Natural killer cell treated with Interleukin-12 subunit alpha and Interleukin-12 subunit beta and Interleukin-15 and Interleukin-18, amount 100 ng/mL, for 72 hours (primary cell): Measurements from ENCODE around the gene GRHPR. TPM values are rescaled to one million over a fixed set of nuclear protein-coding genes. Genes with fewer than 3 reads are reported as not detected.
"Not testable (repeated sequence)": the region's sequence is repeated elsewhere in the genome, so short reads cannot be mapped to it uniquely, and the experiment has no call there.

Experiments
- ATAC-seq, 2 donors: fragments of 150-1000 bp; cut with Tn5 transposase in 1 of 2; sonication (Bioruptor Pico), chemical (Tn5 transposase) in 1 of 2; 2 replicates each; pipeline ENCODE4 v1.10.0; 2021
- DNase-seq: peaks from one replicate; pipeline ENCODE4 v3.0.0; 2022; ENCODE audit warnings: low spot score
- H3K27ac Mint-ChIP-seq, 2 donors: 1 replicate in 1 of 2; 2 replicates in 1 of 2; pipeline ENCODE4 v1.8.0; 2022; ENCODE audit warnings: mixed read lengths in 2 of 2, mild to moderate bottlenecking in 1 of 2, moderate library complexity in 1 of 2
- H3K27me3 Mint-ChIP-seq, 2 donors: 1 replicate in 1 of 2; 2 replicates in 1 of 2; pipeline ENCODE4 v1.8.0; 2022; ENCODE audit warnings: mixed read lengths in 2 of 2
- H3K36me3 Mint-ChIP-seq: one replicate; pipeline ENCODE4 v1.8.0; 2022; ENCODE audit warnings: mixed read lengths
- H3K4me1 Mint-ChIP-seq, 2 donors: 1 replicate in 1 of 2; 2 replicates in 1 of 2; pipeline ENCODE4 v1.8.0; 2022; ENCODE audit warnings: low read depth in 2 of 2, mixed read lengths in 2 of 2, mild to moderate bottlenecking in 1 of 2
- H3K4me3 Mint-ChIP-seq: one replicate; pipeline ENCODE4 v1.8.0; 2022; ENCODE audit warnings: mixed read lengths
- H3K9me3 Mint-ChIP-seq: 2 replicates; pipeline ENCODE4 v1.8.0; 2022; ENCODE audit warnings: mixed read lengths
- total RNA-seq, 2 donors: library from RNA; stranded (reverse); gene quantifications; one replicate each; pipeline ENCODE4 v1.2.3, GENCODE V29; 2022

The GRHPR gene
- total RNA-seq, 2 donors from 2014 or later: 53.4 to 66.1 TPM

DNA sequence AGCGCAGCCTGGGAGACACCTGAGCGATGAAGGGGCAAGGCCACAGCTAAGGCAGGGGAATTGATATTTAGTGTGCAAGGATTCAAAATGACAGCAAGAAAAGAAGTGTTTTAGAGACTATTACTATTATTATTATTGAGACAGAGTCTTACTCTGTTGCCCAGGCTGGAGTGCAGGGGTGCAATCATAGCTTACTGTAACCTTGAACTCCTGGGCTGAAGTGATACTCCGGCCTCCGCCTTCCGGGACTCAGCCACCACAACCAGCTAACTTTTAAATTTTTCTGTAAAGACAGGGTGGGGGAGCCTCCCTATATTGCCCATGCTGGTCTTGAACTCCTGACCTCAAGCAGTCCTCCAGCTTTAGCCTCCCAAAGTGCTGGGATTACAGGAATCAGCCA, 3.3 kb upstream of the GRHPR start:
- ATAC-seq: no peak
- Mint-ChIP-seq H3K27ac (no peak overlapping the region), H3K9me3 (no peaks in the 10 kb centered on the region), H3K4me1 (peaks cover 26 to 27% of the 10 kb centered on the region in 2 donors), H3K4me3 (no peak overlapping the region), H3K27me3 (peaks cover 0 to 6% of the 10 kb centered on the region in 2 donors), H3K36me3 (no peaks in the 10 kb centered on the region)
- no peak for DNase-seq

DNA sequence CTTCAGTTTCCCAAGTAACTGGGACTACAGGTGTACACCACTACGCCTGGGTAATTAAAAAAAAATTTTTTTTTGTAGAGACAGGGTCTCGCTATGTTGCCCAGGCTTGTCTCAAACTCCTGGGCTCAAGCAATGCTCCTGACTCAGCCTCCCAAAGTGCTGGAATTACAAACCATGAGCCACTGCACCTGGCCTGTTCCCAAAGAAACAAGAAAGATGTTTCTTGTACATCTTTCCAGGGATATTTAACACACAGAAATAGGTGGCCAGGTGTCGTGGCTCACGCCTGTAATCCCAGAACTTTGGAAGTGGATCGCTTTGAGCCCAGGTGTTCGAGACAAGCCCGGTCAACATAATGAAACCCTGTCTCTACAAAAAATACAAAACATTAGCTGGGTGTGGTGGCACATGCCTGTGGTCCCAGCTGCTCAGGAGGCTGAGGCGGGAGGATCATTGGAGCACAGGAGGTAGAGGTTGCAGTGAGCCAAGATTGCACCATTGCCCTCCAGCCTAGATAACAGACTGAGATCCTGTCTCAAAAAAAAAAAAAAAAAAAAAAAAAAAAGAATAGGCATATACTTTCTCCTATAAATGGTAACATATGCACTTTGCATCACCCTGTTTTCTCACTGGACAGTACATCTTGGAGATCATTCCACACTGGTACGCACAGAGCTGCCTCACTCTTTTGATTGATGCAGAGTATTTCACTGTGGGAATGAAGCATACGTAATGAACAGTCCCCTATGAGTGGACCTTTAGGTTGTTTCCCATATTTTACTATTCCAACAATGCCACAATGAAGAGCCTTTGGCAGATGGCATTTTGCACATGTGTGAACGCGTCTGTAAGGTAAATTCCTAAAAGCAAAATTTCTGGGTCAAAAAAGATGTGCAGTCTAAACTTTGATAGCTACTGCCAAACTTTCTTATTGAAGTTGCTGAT, 2.0 kb upstream of the GRHPR start:
- H3K4me3 Mint-ChIP-seq: no peak overlapping the region
- no peak overlapping the region for H3K27ac Mint-ChIP-seq
- H3K4me1 Mint-ChIP-seq: peaks cover 20% of the 10 kb centered on the region in 2 donors
- no peaks in the 10 kb centered on the region for H3K36me3 Mint-ChIP-seq
- DNase-seq: no peak
- no peaks in the 10 kb centered on the region for H3K9me3 Mint-ChIP-seq
- ATAC-seq: no peak
- no peaks in the 10 kb centered on the region for H3K27me3 Mint-ChIP-seq

DNA sequence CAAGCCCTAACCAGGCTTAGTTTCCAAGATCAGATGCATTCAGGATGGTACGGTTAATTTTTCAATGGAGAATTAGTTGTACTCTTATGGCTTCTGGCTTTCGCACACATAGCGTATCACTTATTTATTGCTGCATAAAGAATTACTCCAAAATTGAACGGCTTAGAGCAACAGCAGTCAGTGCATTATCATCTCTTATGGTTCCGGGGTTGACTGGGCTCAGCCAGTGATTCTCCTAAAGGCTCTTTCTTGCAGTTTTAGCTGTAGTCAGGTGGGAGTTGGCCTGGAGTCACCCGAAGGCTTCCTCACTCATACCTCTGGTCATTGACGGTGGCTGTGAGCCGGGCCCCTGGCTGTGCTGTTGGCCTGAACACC, 595 bp upstream of the GRHPR start:
- peak overlapping the region; percentile 94 for H3K4me3 Mint-ChIP-seq
- no peaks in the 10 kb centered on the region for H3K36me3 Mint-ChIP-seq
- no peaks in the 10 kb centered on the region for H3K27me3 Mint-ChIP-seq
- H3K9me3 Mint-ChIP-seq: no peaks in the 10 kb centered on the region
- H3K27ac Mint-ChIP-seq: peak overlapping the region; percentile 94 to 97
- ATAC-seq: no peak
- H3K4me1 Mint-ChIP-seq: peaks cover 20% of the 10 kb centered on the region in 2 donors
- DNase-seq: no peak

DNA sequence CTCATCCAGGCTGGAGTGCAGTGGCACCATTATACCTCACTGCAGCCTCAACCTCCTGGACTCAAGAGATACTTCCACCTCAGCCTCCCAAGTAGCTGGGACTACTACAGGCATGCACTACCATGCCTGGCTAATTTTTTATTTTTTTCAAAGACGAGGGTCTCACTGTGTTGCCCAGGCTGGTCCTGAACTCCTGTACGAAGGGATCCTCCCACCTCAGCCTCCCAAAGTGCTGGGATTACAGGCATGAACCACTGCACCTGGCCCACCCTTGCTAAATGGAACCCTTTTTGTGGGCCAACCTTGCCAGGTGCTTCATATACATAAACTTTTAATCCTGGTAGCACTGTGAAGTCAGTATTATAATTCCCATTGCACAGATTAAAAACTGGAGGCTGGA, 1.0 kb downstream of the GRHPR start:
- no peak for ATAC-seq
- no peaks in the 10 kb centered on the region for H3K27me3 Mint-ChIP-seq
- H3K4me3 Mint-ChIP-seq: peak overlapping the region; percentile 94
- H3K9me3 Mint-ChIP-seq: no peaks in the 10 kb centered on the region
- H3K36me3 Mint-ChIP-seq: no peaks in the 10 kb centered on the region
- H3K27ac Mint-ChIP-seq: peak overlapping the region; percentile 94 to 97
- DNase-seq: no peak
- H3K4me1 Mint-ChIP-seq: peaks cover 20% of the 10 kb centered on the region in 2 donors

DNA sequence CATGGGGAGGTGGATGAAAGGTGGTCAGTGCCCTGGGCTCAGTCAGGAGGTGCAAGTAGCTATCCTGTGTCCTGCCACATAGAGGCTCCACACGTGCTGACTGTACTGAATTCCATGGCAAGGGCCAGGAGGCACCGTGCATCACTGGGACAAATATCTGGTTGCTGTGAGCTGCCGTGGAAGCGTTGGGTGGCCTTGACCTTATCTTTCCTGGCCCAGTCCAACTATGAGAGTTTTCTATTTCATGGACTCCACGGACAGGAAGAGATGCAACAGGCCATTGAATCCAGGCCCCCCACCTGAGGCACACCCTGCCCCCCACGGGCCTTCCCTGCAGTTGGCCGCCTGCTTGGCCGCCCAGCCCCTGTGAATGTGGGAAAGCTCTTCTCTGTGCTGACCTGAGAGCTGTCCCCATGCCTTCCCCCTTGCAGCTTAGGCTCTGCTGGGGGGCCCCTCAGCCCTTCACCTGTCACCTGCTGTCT, 1.7 kb downstream of the GRHPR start:
- H3K4me3 Mint-ChIP-seq: peak overlapping the region; percentile 94

DNA sequence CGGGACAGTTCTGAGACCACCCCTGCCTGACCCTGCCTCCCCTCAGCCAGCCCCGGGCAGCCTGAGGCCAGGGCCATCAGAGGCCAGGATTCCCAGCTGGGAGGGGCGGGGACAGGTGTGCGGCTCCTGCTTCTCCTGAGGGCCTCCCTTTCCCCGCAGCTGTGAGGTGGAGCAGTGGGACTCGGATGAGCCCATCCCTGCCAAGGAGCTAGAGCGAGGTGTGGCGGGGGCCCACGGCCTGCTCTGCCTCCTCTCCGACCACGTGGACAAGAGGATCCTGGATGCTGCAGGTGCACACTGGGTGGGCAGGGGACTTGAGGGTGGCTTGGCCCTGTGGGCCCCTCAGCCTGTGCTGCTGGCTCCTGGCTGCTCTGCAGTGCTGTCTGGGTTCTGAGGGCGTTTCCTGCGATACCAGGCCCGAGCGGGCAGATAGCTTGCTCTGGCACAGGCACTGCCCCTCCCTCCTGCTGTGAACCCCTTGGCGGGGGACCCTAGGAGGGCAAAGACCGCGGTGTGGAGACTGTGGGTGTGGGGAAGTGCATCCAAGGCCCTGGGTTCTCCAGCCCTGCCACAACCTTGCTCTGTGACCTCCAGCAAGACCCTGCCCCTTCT, 2.3 kb downstream of the GRHPR start:
- Mint-ChIP-seq H3K4me3 (no peak overlapping the region), H3K4me1 (peaks cover 18 to 20% of the 10 kb centered on the region in 2 donors), H3K27ac (no peak overlapping the region), H3K27me3 (no peaks in the 10 kb centered on the region), H3K36me3 (no peaks in the 10 kb centered on the region), H3K9me3 (no peaks in the 10 kb centered on the region)
- no peak for ATAC-seq
- no peak for DNase-seq

More for the DNA sequence above, 1.7 kb downstream of the GRHPR start:
- no peaks in the 10 kb centered on the region for H3K27me3 Mint-ChIP-seq
- DNase-seq (no peak), ATAC-seq (no peak)
- no peaks in the 10 kb centered on the region for H3K36me3 Mint-ChIP-seq
- H3K4me1 Mint-ChIP-seq: peaks cover 18 to 20% of the 10 kb centered on the region in 2 donors
- H3K9me3 Mint-ChIP-seq: no peaks in the 10 kb centered on the region
- no peak overlapping the region for H3K27ac Mint-ChIP-seq

DNA sequence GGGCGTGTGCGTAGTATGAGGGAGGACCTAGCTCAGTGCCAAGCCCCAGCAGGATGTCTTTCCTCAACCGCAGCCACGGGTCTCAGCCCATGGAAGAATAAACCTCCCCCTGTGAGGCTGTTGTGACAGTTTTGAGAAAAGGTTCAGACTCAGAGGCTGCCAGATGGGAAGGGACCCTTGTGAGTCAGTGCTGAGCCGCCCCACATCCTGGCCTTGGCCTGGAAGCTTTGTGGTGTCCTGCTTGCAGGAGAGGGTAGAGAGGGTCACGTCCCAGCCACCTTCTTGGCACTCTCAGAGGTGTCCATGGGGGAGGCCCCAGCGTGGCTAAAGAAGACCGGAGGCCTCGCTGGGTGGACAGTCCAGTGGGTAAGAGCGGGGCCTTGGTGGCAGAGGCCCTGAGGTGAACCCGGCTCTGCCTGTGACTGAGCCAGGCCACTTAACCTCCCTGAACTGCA, 2.8 kb downstream of the GRHPR start:
- H3K9me3 Mint-ChIP-seq: no peaks in the 10 kb centered on the region
- peaks cover 18 to 20% of the 10 kb centered on the region in 2 donors for H3K4me1 Mint-ChIP-seq
- no peak for DNase-seq
- no peak overlapping the region for H3K27ac Mint-ChIP-seq
- H3K4me3 Mint-ChIP-seq: no peak overlapping the region
- no peaks in the 10 kb centered on the region for H3K27me3 Mint-ChIP-seq
- H3K36me3 Mint-ChIP-seq: no peaks in the 10 kb centered on the region
- no peak for ATAC-seq

DNA sequence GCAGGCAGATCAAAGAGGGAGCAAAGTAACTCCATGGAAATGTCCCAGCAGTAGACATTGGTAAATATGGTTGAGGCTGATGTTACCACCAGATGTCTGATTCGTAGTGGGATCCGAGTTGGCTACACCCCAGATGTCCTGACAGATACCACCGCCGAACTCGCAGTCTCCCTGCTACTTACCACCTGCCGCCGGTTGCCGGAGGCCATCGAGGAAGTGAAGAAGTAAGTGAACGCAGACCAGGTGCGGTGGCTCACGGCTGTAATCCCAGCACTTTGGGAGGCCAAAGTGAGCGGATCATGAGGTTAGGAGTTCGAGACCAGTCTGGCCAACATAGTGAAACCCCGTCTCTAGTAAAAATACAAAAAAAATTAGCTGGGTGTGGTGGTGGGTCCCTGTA, 3.9 kb downstream of the GRHPR start:
- H3K36me3 Mint-ChIP-seq: not testable (repeated sequence)

DNA sequence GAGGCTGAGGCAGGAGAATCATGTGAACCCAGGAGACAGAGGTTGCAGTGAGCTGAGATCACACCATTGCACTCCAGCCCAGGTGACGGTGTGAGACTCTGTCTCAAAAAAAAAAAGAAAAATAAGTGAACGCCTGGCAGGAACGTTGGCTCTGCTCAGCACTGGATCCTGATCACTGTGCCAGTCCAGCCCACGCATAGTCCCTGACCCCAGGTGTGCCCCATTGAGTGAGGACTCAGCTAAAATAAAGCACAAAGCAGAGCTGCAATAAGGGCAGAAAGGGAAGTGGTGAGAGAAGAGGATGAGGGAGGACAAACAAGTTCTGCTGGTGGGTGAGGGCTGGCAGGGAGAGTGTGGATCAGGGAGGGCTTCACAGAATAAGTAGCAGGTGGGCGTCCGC, 4.3 kb downstream of the GRHPR start:
- H3K4me1 Mint-ChIP-seq: peaks cover 17 to 18% of the 10 kb centered on the region in 2 donors
- H3K4me3 Mint-ChIP-seq: no peak overlapping the region
- no peaks in the 10 kb centered on the region for H3K27me3 Mint-ChIP-seq

More for the DNA sequence above, 3.9 kb downstream of the GRHPR start:
- not testable (repeated sequence) for H3K27ac Mint-ChIP-seq, H3K27me3 Mint-ChIP-seq, ATAC-seq, DNase-seq, H3K9me3 Mint-ChIP-seq, H3K4me3 Mint-ChIP-seq
- peaks cover 18 to 20% of the 10 kb centered on the region in 2 donors for H3K4me1 Mint-ChIP-seq

DNA sequence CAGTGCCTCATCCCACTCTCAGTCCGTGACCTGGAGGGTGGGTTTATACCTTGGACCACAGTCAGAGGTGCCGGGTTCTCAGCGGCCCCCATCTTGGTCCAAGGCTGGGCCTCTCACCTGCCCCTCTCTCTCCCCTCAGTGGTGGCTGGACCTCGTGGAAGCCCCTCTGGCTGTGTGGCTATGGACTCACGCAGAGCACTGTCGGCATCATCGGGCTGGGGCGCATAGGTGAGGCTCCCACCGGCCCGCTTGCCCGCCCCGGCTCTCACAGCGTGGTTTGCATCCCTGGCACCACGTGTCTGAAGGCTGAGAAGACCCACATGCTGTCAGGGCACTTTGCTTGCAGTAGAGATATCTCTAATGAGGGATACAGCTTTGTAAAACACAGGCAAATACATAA, 5.8 kb downstream of the GRHPR start:
- no peak for ATAC-seq
- Mint-ChIP-seq H3K4me3 (no peak overlapping the region), H3K4me1 (peaks cover 9 to 10% of the 10 kb centered on the region in 2 donors), H3K27ac (no peak overlapping the region), H3K36me3 (no peaks in the 10 kb centered on the region), H3K9me3 (no peaks in the 10 kb centered on the region), H3K27me3 (no peaks in the 10 kb centered on the region)
- no peak for DNase-seq

More for the DNA sequence above, 4.3 kb downstream of the GRHPR start:
- Mint-ChIP-seq H3K27ac (no peak overlapping the region), H3K9me3 (no peaks in the 10 kb centered on the region), H3K36me3 (no peaks in the 10 kb centered on the region)
- no peak for ATAC-seq
- DNase-seq: no peak

DNA sequence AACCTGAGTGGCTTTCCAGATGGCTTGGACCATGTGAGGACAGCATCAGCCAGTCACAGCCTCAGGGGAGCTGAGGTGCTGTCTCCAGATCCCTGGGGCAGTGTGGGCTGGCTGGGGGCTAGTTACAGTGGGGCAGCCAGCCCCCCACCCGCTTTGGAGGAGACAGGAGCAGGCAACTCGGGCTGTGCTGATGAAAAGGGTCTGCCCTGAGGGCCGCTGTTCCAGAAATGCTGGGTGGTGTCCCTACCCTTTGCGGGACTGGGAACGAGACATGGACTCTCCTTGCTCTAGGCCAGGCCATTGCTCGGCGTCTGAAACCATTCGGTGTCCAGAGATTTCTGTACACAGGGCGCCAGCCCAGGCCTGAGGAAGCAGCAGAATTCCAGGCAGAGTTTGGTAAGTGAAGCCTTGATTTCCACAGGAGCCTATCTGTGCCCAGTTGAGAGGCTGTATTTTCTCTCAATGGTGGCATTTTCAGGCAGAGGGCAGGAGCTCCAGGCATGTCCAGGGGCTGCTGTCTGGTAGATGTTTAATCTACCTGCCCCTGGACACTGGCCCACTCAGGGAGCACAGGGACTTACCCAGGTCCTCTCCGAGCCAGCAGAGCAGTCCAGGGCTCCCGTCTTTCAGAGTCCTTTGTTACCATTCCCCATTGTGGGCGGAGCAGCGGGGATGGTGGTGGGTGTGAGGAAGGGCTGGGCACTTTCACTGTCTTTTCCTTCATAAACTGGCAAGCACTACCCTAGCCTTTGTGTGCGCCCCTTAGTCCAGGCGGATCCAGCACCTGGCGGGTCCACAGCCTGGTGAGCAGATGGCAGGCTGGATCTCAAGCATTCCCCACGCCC, 7.2 kb downstream of the GRHPR start:
- Mint-ChIP-seq H3K27ac (no peak overlapping the region), H3K9me3 (no peaks in the 10 kb centered on the region), H3K36me3 (no peaks in the 10 kb centered on the region), H3K27me3 (no peaks in the 10 kb centered on the region), H3K4me1 (peaks cover 3 to 4% of the 10 kb centered on the region in 2 donors), H3K4me3 (no peak overlapping the region)
- DNase-seq (no peak), ATAC-seq (no peak)

DNA sequence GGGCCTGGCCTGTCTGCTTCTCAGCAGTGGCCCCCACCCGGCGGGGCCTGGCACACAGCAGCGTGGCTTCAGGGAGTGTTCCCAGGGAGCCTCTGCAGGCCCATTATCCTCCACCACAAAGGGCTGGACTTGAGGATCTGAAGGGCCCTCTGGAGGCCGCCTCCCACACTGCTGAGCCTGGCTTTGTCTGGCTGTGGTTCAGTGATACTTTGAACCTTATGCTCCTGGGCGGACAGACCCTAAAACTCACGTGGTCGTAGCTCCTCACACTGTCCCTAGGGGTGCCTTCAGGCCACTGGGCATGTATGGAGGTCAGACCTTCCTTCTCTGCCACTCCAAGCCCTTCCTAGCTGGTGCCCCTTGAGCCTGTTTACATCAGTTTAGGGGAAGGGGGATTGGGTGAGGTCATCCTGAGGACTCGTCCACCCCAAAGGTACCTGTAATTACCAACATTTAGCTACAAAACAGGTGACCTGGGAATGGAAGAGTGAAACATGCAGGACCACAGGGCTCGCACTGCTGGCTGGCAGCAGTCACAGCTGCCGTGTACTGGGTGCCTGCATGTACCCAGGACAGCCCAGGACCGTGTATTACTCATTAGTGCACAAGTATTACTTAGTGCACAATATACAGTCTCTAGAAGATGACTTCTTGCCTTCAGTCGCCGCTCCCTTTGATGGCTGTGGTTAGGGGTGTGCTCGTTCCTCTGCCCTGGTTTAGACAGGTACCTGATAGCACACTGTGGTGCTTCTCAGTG, 8.5 kb downstream of the GRHPR start:
- Mint-ChIP-seq H3K36me3 (no peaks in the 10 kb centered on the region), H3K27ac (no peak overlapping the region)

DNA sequence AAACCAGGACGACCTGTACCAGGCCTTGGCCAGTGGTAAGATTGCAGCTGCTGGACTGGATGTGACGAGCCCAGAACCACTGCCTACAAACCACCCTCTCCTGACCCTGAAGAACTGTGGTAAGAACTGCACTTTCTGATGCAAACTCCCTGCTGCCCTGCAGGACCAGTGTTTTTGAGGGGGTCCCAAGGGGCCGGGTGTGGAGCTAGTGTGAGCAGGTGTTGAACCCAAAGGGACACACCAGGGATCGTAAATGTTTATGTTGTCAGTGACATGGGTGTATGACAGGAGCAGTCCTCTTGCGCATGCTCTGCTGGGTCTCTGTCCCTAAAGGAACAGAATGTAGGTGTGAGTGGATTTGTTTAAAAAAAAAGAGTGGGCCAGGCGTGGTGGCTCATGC, 9.5 kb downstream of the GRHPR start:
- Mint-ChIP-seq H3K27ac (no peak overlapping the region), H3K9me3 (no peaks in the 10 kb centered on the region), H3K4me1 (peaks cover 3 to 4% of the 10 kb centered on the region in 2 donors), H3K36me3 (no peaks in the 10 kb centered on the region), H3K4me3 (no peak overlapping the region), H3K27me3 (no peaks in the 10 kb centered on the region)
- DNase-seq (no peak), ATAC-seq (no peak)

More for the DNA sequence above, 8.5 kb downstream of the GRHPR start:
- DNase-seq (no peak), ATAC-seq (no peak)
- Mint-ChIP-seq H3K4me1 (peaks cover 3 to 4% of the 10 kb centered on the region in 2 donors), H3K9me3 (no peaks in the 10 kb centered on the region), H3K27me3 (no peaks in the 10 kb centered on the region), H3K4me3 (no peak overlapping the region)
